G401 (cell line): ENCODE measurements around the gene TCP11L1. TPM values are rescaled to one million over a fixed set of nuclear protein-coding genes. Genes with fewer than 3 reads are reported as not detected.

Experiments
- total RNA-seq: library from RNA; depleted of rRNA; stranded (reverse); fragments of >200 nt; shearing (Covaris generic); gene quantifications from 2 replicates; pipeline ENCODE4 v1.2.3, GENCODE V29; 2014; rRNA removed

Gene TCP11L1
- total RNA-seq, 1 experiment from 2014 or later: 26.6 TPM

Other genes with a start within 250 kb of the TCP11L1 start
- not detected in 2 replicates for gene CCDC73, start 244.9 kb upstream of the TCP11L1 start, total RNA-seq
- under 0.01 and 0.51 TPM in 2 replicates for gene PRRG4, start 209.6 kb upstream of the TCP11L1 start, total RNA-seq
- gene QSER1, start 146.8 kb upstream of the TCP11L1 start, total RNA-seq: 10.6 and 16.6 TPM in 2 replicates
- 6.0 and 6.9 TPM in 2 replicates for gene DEPDC7, start 23.7 kb upstream of the TCP11L1 start, total RNA-seq
- gene CSTF3, start 121.9 kb downstream of the TCP11L1 start, total RNA-seq: 20.2 and 32.7 TPM in 2 replicates
- 25.3 and 36.4 TPM in 2 replicates for gene HIPK3, start 217.8 kb downstream of the TCP11L1 start, total RNA-seq